Anterior cingulate cortex (tissue), 58 donors: ENCODE measurements around the gene RNF149.
"Not testable (repeated sequence)": the region's sequence is repeated elsewhere in the genome, so short reads cannot be mapped to it uniquely, and the experiment has no call there.

ENCODE experiments used
- DNase-seq, 58 donors: peaks; one replicate each; lab custom pipeline; 2025; lab: John Stamatoyannopoulos, UW

The RNF149 gene

GRCh38 chr2:101264360-101264939, 44.1 kb downstream of the RNF149 start:
- DNase-seq, result no peak

- no peak for DNase-seq
Observed at GRCh38 chr2:101263377-101263800, 45.1 kb downstream of the RNF149 start.

- no peak for DNase-seq
Observed at GRCh38 chr2:101262142-101262541, 46.4 kb downstream of the RNF149 start.

- DNase-seq, result no peak
Observed at GRCh38 chr2:101258804-101259203, 49.7 kb downstream of the RNF149 start.

GRCh38 chr2:101256316-101256715, 52.2 kb downstream of the RNF149 start:
- DNase-seq, result no peak

- DNase-seq, result no peak
Observed at GRCh38 chr2:101255501-101255900, 53.0 kb downstream of the RNF149 start.

GRCh38 chr2:101253703-101254450, 54.6 kb downstream of the RNF149 start:
- no peak for DNase-seq

GRCh38 chr2:101253013-101253702, 55.3 kb downstream of the RNF149 start:
- DNase-seq, result peak in 23 of 58 donors; percentile 8 to 68 (median 49)

GRCh38 chr2:101252408-101253012, 56.0 kb downstream of the RNF149 start, which contains the start of gene CNOT11:
Gene CNOT11, plus strand, starts transcription at chr2:101252886. Its CDS starts 79 bp downstream, at chr2:101252965.
- DNase-seq, result peak; percentile 54 to 99 (median 93)

- no peak for DNase-seq
Observed at GRCh38 chr2:101251844-101252407, 56.6 kb downstream of the RNF149 start.

GRCh38 chr2:101251246-101251781, 57.2 kb downstream of the RNF149 start:
- not testable (repeated sequence) for DNase-seq

- DNase-seq, result no peak
Observed at GRCh38 chr2:101249826-101250225, 58.7 kb downstream of the RNF149 start.

- DNase-seq, result not testable (repeated sequence)
Observed at GRCh38 chr2:101248756-101249155, 59.7 kb downstream of the RNF149 start.

GRCh38 chr2:101245468-101245867, 63.0 kb downstream of the RNF149 start:
- not testable (repeated sequence) for DNase-seq

GRCh38 chr2:101244899-101245298, 63.6 kb downstream of the RNF149 start:
- DNase-seq, result not testable (repeated sequence)

- DNase-seq, result not testable (repeated sequence)
Observed at GRCh38 chr2:101244373-101244772, 64.1 kb downstream of the RNF149 start.

GRCh38 chr2:101241158-101241557, 67.3 kb downstream of the RNF149 start:
- DNase-seq, result no peak

- DNase-seq, result not testable (repeated sequence)
Observed at GRCh38 chr2:101240694-101241093, 67.8 kb downstream of the RNF149 start.

- not testable (repeated sequence) for DNase-seq
Observed at GRCh38 chr2:101239760-101240118, 68.8 kb downstream of the RNF149 start.
